HT1080 (cell line): ENCODE results near the gene GPBP1L1. TPM values are rescaled to one million over a fixed set of nuclear protein-coding genes. Genes with fewer than 3 reads are reported as not detected.
"Not testable (repeated sequence)": the region's sequence is repeated elsewhere in the genome, so short reads cannot be mapped to it uniquely, and the experiment has no call there.

ENCODE experiments used
- DNase-seq: peaks from one replicate; pipeline ENCODE4 v3.0.0-alpha.2; 2015; ENCODE audit warnings: low read depth
- polyA plus RNA-seq, 2 experiments: library from polyadenylated mRNA; depleted of rRNA; stranded (reverse); fragments of >200 nt; gene quantifications; 2 replicates each; pipeline ENCODE4 v1.2.3, GENCODE V29; 2015
- total RNA-seq: library from RNA; depleted of rRNA; stranded (reverse); fragments of >200 nt; shearing (Covaris generic); gene quantifications from 2 replicates; pipeline ENCODE4 v1.2.3, GENCODE V29; 2014; rRNA removed

The GPBP1L1 gene, protein sequence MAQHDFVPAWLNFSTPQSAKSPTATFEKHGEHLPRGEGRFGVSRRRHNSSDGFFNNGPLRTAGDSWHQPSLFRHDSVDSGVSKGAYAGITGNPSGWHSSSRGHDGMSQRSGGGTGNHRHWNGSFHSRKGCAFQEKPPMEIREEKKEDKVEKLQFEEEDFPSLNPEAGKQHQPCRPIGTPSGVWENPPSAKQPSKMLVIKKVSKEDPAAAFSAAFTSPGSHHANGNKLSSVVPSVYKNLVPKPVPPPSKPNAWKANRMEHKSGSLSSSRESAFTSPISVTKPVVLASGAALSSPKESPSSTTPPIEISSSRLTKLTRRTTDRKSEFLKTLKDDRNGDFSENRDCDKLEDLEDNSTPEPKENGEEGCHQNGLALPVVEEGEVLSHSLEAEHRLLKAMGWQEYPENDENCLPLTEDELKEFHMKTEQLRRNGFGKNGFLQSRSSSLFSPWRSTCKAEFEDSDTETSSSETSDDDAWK
- 92.7 and 99.6 TPM in 2 replicates for total RNA-seq
- polyA plus RNA-seq (2015; cell fraction: cytosol; rRNA removed) = 80.9 and 102 TPM in 2 replicates
- 169 and 173 TPM in 2 replicates for polyA plus RNA-seq (2015; cell fraction: nucleus; rRNA removed)

DNA sequence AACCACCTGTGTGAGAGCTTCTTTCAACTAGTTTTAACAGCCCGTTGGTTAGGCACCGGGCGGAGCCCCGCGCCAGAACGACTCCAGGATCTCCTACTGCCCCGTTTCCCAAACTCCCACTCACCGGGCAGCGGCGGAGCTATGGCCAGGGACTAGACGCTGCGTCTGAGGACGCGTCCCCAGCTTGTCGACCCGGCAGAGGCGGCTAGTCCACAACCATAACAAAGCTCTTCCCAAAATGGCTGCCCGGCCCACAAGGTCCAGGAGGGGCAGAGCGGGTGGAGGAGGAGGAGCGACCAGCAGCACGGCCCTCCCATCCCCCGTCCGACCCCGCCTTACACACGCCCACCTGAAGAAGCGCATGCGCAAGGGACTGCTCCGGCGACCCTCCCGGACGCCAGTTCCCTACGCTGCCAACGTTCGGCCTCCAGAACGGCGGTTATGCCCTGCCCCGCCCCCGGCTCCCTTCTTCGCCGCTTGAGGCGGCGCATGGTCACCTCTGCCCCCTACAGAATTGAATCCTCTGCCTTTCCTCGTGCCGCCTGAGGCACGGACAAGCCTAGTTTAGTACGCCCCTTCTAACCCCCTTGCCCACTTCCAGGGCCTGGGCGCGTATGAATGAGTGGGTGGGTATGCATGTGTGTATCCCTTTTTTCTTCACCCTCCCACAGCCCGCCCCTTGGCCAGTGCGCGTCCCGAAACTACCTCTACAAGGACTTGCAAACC is at the start of gene GPBP1L1:
Gene GPBP1L1 (minus strand): TSS at position 246 of the 726 bp plus-strand sequence. CDS start 27,446 bp downstream, outside the sequence.
- DNase-seq = peak; percentile 95

DNA sequence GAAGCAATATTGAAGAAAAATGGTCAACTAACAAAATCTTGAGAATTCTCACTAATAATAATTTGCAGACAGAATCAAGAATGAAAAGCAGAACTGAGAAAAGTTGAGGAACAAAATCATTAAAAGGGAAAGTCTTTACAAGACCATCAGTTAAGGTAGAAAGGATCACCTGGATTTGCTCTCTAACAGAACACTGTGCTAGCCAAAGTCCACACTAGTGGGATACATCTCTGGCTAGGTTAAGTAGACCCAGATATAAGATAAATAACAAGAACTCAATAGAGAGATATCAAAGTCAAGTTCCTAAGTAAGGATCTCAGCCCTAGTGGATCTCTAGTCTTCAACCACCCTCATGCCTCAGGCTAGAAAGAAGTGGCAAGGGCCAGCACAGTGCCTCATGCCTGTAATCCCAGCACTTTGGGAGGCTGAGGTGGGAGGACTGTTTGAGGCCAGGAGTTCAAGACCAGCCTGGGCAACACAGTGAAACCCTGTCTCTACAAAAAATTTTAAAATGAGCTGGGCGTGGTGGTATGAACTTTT is 44.5 kb upstream of the GPBP1L1 start:
- no peak for DNase-seq

DNA sequence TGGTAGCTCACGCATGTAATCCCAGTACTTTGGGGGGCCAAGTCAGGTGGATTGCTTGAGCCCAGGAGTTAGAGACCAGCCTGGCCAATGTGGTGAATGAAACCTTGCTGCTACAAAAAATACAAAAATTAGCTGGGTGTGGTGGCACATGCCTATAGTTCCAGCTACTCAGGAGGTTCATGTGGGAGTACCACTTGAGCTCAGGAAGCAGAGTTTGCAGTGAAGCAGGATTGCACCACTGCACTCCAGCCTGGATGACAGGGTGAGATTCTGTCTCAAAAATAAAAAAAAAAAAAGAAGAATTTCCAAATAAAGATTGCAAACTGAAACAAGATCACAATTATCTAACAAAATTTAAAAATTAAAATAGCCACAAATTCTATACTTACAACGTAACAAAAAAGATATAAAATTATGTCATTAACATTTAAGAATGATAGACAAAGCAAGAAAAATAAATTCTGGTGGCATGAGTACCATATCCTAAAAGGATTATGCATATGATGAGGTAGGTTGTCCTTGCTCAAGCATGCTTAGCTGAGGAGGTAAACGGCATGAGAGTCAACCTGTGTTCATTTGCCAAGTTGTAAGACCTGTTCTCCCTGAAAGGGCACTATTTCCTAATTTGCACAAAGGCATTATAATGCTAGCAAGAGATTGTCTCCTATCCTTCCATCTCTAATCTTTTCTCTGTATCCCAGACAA is 43.9 kb upstream of the GPBP1L1 start:
- no peak for DNase-seq

DNA sequence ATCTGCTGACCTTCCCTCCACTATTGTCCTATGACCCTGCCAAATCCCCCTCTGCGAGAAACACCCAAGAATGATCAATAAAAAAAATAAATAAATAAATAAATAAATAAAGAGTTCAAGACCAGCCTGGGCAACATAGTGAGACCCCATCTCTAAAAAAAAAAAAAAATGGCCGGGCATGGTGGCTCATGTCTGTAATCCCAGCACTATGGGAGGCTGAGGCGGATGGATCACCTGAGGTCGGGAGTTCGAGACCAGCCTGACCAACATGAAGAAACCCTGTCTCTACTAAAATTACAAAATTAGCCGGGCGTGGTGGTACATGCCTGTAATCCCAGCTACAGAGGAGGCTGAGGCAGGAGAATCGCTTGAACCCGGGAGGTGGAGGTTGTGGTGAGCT is 39.7 kb upstream of the GPBP1L1 start:
- DNase-seq = not testable (repeated sequence)

DNA sequence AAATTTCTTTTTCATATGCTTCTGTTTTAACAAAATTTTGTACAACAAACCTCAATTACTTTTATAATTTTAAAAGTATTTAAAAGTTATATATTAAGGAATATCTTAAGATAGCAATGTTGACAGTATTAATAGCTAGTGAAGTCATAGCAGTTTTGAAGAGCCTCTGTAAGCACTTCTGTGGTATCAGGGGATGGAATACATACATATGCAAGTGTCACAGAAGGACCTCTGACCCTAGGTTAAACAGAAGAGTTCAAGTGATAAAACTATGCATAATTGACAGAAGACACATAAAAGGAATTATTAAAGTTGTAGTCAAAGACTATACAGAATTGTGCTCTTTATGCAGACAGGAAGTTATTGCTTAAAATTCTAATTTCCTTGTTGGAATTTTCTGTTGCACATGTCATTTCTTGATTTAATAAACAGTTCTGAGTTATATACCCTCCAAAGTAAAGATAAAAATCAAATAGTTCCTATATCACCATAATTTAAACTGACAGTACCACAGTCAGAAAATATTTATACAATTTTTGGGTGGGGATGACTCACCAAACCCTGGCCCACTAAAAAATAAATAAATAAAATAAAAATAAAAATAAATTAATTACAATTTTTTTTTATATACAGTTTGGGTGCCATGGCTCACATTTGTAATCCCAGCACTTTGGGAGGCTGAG is 37.1 kb upstream of the GPBP1L1 start:
- no peak for DNase-seq

DNA sequence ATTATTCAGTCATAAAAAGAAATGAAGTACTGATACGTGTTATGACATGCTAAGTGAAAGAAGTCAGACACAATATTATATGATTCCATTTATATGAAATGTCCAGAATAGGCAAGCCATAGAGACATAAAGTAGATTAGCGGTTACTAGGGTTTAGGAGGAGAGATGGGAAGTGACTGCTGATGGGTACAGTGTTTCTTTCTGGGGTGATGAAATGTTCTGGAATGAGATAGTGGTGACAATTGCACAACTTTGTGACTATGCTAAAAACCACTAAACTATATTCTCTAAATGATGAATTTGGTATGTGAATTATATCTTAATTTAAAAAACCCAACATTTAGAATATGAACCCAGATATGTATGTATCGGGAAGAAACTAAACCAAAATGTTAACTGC is 36.5 kb upstream of the GPBP1L1 start:
- DNase-seq = no peak

DNA sequence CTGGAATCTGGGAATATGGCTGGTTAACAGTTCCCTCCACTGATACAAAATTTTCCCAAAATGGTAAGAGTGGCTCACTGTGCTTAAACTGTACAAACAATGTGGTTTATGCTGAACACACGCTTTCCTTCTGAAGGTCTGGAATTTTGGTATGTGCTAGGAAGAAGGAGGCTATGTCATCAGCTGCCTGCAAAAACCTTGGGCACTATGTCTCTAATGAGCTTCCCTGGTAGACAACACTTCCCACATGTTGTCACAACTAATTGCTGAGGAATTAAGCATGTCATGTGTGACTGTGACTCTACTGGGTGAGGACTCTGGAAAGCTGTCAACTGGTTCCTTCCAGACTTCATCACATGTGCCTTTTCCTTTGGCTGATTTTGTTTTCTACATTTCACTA is 34.9 kb upstream of the GPBP1L1 start:
- DNase-seq = no peak

DNA sequence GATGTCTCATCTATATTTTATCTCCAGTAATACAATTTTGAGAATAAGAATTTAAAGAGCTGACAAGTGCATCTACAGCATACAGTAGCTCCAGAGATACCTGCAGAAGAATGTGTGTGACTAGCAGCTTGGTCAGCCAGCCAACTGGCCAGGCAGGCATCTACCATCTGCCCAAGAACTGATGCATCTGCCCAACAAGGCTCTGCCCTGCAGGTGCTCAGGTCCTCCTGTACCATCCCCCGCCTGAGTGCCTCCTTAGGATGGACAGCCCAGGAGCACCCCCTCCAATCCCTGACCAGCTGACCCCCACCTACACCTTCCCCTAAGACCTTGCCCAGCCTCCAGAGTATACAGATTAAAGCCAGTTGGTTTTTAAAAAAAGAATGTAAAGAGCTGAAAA is 32.0 kb upstream of the GPBP1L1 start:
- no peak for DNase-seq

DNA sequence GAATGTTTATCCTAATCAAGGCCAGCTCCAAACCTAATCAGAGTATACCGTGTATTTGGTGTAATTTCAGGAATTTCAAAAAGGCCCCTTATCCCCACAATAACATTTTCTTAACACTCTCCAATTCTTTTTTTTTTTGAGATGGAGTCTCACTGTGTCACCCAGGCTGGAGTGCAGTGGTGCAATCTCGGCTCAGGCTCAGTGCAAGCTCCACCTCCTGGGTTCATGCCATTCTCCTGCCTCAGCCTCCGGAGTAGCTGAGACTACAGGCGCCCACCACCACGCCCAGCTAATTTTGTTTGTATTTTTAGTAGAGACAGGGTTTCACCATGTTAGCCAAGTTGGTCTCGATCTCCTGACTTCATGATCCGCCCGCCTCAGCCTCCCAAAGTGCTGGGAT is 31.1 kb upstream of the GPBP1L1 start:
- peak; percentile 23 for DNase-seq

DNA sequence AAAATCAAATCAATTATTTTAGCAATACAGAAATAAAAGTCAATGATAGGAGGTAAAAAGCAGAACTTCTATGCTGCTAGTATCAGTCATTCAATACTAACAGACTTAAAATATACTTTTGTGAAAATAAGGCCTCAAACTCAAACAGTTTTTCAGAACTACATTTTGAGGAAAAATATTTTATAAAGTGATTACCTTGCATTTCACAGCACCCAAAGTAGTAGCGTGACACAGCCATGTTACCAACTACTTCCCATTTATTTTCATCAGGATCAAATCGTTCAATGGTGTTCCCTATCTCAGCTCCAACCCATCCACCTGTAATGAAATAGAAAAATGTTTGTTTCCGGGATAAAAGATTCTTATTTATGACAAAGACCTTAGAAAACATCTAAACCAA is 30.4 kb upstream of the GPBP1L1 start:
- DNase-seq = no peak

DNA sequence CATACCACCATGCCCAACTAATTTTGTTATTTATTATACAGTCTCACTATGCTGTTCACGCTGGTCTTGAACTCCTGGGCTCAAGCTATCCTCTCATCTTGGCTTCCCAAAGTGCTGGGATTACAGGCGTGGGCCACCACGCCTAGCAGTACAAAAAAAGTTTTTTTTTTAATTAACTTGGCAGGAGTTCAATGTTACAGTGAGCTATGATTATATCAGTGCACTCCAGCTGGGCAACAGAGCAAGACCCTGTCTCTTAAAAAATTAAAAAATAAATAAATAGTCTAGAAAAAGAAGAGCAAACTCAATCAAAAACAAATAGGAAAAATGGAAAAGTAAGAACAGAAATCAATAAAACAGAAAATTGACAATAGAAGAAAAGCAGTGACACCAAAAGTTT is 27.4 kb upstream of the GPBP1L1 start:
- DNase-seq = no peak

DNA sequence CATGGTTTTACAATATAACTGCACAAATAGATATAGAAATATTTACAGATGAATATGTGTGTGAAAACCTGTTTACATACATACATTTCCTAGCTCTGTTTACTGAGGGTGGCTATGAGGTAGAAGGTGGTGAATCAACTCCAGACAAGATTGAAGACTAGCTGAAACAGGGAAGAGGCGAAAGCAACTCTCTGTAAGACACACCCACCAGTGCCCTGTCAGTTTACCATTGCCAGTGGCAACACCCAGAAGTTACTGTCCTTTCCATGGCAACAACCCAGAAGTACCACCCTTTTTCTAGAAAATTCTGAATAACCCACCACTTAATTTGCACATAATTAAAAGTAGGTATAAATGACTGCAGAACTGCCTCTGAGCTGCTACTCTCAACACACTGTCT is 18.3 kb upstream of the GPBP1L1 start:
- no peak for DNase-seq

DNA sequence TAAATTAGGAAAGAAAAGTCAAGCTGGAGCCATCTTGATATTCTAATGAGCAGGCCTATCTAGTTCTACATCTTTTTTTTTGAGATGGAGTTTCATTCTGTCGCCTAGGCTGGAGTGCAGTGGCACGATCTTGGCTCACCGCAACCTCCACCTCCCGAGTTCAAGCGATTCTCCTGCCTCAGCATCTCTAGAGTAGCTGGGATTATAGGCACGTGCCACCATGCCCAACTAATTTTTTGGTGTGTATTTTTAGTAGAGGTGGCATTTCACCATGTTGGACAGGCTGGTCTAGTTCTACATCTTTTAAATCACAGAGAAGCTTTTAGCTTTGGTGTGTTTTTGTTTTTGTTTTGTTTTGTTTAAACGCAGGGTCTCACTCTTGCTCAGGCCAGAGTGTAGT is 8.5 kb upstream of the GPBP1L1 start:
- no peak for DNase-seq

DNA sequence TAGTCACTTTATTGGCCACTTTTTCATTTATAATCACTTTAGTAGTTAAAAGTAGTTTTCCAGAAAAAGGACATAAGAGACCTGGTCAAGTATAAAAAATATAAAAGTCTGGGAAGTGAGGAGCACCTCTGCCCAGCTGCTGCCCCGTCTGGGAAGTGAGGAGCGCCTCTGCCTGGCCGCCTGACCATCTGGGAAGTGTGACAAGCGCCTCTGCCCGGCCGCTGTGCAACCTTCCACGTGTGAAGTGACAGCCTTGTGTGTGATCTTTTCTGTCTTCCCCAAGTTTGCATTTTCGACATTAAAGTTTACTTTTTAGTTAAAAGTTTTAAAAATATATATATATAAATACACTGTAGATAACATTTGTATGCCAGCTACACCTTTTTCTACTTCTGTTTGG is 7.5 kb upstream of the GPBP1L1 start:
- not testable (repeated sequence) for DNase-seq

DNA sequence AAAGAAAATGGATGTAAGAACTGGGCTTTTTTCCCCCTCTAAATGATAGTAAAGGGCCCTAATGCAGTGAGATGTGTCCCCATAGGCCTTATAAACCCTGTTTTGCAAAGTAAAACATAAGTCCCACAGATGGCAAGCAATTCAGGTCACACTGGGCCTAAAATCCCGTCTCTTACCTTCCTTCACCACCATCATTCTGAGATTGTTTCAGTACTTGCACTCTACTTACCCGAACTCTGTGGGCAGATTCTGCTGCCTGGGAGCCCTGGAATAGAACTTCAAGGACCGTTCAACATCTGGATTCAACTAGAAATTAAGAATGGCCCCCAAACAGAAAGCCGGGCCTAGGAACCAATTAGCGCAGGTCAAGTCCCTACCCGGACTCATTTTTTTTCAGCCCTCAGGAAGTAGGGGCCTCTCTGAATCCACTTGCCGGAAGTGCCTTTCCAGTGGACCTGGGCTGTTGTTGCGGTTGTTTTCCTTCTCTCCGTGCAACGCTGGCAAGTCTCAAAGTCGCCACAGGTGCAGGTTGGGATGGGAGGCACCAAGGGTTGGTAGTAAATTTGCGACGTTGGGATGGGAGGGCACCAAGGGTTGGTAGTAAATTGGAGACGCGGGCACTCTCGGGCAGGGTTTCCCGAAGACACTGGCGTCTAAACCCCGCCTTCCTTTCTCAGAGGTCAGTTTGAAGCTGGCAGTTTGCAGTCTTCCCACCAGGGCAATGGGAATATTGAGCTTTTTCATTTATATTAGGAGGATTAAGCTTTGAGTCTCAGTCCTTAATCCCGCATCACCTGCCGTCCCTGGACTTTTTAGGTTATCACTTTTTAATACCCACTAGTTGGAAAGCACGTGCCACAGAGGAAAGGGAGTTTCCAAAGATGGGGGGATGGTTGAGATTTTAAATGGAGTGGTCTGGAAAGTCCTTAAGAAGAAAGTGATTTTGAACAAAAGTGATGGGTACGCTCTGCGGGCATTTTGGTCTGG is 1.7 kb upstream of the GPBP1L1 start, which contains the start of gene TMEM69:
Gene TMEM69 (plus strand): TSS at position 428 of the 987 bp plus-strand sequence. CDS start 2,888 bp downstream, outside the sequence.
- peak; percentile 84 for DNase-seq

DNA sequence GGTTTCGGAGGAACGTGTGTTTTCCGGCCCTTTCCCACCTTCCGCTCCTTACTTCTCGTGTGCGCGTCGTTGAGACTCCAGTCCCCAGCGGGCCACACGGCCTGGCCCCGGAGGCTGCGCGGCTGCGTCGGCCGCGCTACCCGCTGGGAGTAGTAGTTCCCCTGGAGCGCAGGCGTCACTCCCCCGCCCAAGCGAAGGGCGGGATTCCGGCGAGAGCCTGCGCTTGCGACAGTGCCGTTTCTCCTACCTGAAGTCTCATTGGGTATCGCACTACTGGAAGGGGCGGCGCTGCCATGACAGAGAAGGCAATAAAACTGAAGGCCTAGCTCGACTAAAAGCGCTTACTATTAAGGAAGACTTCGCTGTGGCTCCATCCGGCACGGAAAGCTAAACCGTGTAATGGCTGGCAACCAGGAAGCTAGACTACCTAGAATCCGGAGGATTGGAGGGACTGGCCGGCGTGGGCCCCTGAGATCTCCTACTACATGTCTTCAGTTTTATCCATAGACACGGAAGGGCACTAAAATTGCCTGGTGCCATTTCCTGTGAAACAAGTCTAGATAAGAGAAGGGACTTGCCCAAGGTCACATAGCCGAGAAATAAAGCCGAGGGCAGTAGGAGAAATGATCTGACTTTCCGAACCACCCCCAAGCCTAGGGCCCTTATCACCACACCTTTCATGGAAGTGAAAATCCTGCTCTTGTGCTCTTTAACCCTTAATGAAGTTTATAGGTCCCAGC is 851 bp upstream of the GPBP1L1 start:
- peak; percentile 99 for DNase-seq

DNA sequence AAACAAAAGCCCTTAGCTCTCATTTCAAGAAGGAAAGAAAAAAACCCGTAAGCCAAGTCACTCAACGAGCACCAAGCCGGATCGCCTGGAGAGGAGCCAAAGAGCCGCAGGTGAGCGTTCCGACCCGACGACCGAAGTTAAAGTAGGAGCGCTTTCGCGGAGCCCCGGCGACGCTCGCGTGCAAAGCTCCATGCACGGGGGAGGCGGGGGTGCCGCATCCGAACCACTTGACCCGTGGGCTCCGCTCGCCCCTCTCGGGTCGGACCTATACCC is 382 bp downstream of the GPBP1L1 start:
- no peak for DNase-seq

DNA sequence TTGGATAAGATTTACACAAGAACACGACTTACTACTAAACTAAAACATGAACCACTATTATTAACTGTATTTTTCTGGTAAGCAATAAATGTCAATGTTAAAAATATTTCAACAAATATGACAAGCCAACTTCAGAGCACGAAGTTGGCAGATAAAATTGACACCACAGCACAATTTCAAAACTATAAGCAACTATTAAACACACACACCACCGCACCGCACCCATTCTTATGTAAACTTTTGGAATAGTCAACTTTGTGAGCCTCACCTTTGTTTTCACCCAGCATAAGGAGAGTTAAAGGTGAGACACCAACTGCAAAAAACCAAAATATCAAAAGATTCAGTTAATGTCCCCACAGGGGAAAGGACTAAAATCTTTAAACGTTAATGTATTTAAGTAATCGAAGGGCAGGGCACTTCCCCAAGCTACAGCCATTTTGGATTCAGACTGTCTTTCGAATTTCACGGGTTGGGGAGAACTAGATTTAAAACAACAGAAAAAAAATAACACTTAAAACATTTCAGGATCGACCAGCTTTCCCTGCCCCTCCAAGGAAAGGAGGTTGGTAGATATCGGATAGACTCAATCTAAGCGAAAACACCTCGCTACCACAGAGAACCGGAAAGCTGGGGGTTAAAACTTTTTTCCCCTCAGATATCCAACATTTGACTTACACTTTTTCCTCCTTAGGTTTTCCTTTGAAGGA is 872 bp downstream of the GPBP1L1 start:
- no peak for DNase-seq
